ENCODE measurements around the gene CLNK.
"Not testable (repeated sequence)": the region's sequence is repeated elsewhere in the genome, so short reads cannot be mapped to it uniquely, and the experiment has no call there.

Gene CLNK

DNA sequence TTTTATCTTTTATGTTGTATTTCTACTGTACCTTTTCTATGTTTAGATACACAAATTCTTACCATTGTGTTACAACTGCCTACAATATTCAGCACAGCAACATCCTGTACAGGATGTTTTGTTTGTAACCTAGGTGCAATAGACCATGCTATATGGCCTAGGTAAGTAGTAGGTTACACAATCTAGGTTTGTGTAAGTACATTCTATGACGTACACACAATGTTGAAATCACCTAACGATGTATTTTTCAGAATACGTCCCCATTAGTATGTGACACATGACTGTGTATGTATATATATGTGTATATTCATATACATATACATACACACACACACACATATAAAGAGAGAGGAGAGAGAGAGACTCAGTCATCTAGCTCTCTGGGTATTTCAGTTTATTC, 103.5 kb downstream of the CLNK start:
- no peak overlapping the region for H3K4me3 Mint-ChIP-seq
- H3K36me3 Mint-ChIP-seq (ENCODE audit: low read depth): no peaks in the 10 kb centered on the region
- intact Hi-C loops (cut with micrococcal nuclease): no loop called here
- no peaks in the 10 kb centered on the region for H3K27me3 Mint-ChIP-seq
- no peaks in the 10 kb centered on the region for H3K9me3 Mint-ChIP-seq
- H3K4me1 Mint-ChIP-seq (ENCODE audit: low read depth): peaks cover 16% of the 10 kb centered on the region
- H3K27ac Mint-ChIP-seq: no peak overlapping the region

DNA sequence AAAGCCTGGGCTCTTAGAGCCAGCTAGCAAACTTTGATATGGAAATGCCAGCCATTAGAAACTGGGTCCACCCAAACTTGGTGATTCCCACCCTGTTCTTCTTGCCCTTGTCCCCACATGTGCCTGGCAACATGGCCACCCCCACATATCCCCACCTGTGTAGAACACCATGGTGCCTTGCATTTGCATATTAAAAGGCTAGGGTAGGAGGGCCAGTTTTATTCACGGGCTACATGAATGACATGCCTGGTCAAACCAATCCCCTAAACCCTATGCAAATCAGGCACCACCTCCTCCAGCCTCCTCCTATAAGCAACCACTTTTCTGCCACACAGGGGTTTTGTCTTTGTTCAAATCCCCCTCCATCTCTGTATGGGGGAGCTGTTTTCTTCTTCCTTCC, 104.9 kb downstream of the CLNK start:
- H3K4me1 Mint-ChIP-seq (ENCODE audit: low read depth): peaks cover 16% of the 10 kb centered on the region
- H3K9me3 Mint-ChIP-seq: no peaks in the 10 kb centered on the region
- no peak overlapping the region for H3K27ac Mint-ChIP-seq
- intact Hi-C loops (cut with micrococcal nuclease): no loop called here
- no peaks in the 10 kb centered on the region for H3K27me3 Mint-ChIP-seq
- no peak overlapping the region for H3K4me3 Mint-ChIP-seq
- no peaks in the 10 kb centered on the region for H3K36me3 Mint-ChIP-seq (ENCODE audit: low read depth)

DNA sequence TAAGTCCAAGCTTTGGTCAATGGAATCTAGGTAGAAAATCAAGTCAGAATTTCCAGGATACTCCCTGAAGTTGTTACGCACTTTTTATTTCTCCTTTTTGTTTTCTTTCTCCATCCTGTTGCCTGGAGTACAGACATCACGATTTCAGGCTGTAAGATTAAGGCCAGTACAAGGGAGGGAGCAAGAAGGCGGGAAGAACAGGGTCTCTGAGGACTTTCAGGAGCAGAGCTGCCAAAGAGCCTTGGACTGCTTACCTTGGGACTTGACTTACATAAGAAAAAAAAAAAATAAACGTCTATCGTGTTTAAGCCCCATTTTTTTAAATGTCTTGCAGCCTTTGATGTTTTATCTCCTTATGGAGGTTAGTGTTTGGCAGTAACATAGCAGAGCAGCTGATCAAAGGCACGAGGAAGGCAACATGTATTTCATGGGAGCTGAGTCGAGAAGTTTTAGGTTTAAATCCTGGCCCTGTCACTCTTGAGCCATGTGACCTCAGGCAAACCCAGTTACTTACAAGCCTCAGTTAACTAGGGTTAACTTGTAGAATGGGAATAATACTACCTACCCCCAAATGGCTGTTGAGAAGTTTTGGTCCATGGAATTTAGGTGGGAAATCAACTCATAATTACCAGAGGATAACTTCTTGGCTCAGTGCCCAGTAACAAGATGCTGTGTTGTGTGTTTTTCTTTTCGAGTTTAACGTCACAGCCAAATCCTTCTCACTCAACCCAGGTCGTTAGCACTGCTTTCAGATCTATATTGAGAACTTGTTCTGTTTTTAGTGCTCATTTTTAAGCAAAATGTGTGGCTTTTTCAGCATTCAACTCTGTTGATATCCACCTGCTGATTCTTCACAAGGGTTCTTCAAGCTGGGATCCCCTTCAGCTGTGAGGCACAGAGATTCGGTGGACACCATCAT, 106.8 kb downstream of the CLNK start:
- Mint-ChIP-seq H3K4me3 (no peak overlapping the region), H3K36me3 (ENCODE audit: low read depth) (no peaks in the 10 kb centered on the region), H3K27me3 (no peaks in the 10 kb centered on the region), H3K9me3 (no peaks in the 10 kb centered on the region), H3K27ac (no peak overlapping the region), H3K4me1 (ENCODE audit: low read depth) (peaks cover 5% of the 10 kb centered on the region)
- intact Hi-C loops (cut with micrococcal nuclease): no loop called here

DNA sequence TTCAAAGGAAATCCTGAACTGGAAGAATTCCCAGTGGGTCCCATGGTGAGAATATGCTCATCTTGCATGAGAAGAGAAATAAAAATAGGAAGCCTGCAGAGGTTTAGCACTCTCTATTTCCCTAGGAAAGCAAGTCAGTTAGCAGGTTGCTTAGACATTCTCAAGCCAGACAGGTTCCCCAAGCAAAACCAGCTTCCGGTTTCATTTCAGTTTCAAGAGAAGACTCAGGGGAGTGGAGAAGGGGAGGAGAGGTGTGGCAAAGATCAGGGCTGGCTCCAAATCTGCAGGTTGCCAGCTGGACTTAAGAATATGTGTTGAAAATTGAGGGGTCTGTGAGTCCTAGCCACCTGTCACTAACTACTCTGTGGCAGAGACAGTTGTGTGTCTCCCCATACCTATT, 107.5 kb downstream of the CLNK start:
- no peaks in the 10 kb centered on the region for H3K9me3 Mint-ChIP-seq
- intact Hi-C loops (cut with micrococcal nuclease): no loop called here
- no peak overlapping the region for H3K4me3 Mint-ChIP-seq
- no peaks in the 10 kb centered on the region for H3K36me3 Mint-ChIP-seq (ENCODE audit: low read depth)
- H3K27me3 Mint-ChIP-seq: no peaks in the 10 kb centered on the region
- H3K4me1 Mint-ChIP-seq (ENCODE audit: low read depth): peaks cover 5% of the 10 kb centered on the region
- no peak overlapping the region for H3K27ac Mint-ChIP-seq

DNA sequence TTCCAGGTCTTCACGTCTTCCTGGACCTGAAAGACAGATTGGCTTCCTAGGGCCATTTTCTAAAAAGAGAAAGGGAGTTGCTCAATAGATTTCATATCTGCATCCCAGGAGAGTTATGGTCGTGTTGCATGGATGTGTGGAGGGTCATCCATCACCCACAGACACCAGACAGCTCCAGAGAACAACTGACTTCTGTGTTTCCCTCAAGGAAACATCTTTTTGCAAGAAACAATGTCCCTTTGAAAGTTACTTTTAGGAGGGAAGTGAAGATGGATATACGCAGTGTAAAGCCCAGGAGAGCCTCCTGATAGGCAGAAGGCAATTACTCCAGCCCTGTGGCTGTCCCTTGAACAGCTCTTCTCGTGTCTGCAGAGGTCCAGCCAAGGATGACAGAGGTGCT, 108.3 kb downstream of the CLNK start:
- Mint-ChIP-seq H3K27ac (no peak overlapping the region), H3K4me1 (ENCODE audit: low read depth) (peaks cover 5% of the 10 kb centered on the region), H3K4me3 (no peak overlapping the region), H3K27me3 (no peaks in the 10 kb centered on the region), H3K9me3 (no peaks in the 10 kb centered on the region), H3K36me3 (ENCODE audit: low read depth) (no peaks in the 10 kb centered on the region)
- intact Hi-C loops (cut with micrococcal nuclease): no loop called here

DNA sequence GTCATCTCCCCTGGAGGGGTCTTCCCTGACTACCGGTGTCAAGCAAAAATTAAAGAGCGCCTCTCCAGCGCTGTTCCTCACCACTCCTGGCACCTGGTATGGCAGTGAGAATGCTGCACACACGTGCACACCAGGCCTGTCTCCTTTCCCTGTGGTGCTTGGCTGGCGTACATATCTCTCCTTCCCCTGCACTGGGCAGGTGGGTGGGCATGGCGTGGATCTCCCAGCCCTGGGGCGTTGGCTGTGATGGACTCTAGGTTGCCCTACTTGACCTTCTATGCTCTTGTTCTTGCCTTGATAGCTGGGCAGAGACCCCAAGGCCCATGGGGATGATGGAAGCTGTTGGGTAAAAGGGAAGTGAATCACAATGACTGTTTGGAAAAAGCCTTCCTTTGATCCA, 109.2 kb downstream of the CLNK start:
- intact Hi-C loops (cut with micrococcal nuclease): no loop called here
- no peaks in the 10 kb centered on the region for H3K27me3 Mint-ChIP-seq
- H3K4me3 Mint-ChIP-seq: no peak overlapping the region
- no peaks in the 10 kb centered on the region for H3K36me3 Mint-ChIP-seq (ENCODE audit: low read depth)
- no peak overlapping the region for H3K27ac Mint-ChIP-seq
- H3K9me3 Mint-ChIP-seq: no peaks in the 10 kb centered on the region
- H3K4me1 Mint-ChIP-seq (ENCODE audit: low read depth): peaks cover 5% of the 10 kb centered on the region

DNA sequence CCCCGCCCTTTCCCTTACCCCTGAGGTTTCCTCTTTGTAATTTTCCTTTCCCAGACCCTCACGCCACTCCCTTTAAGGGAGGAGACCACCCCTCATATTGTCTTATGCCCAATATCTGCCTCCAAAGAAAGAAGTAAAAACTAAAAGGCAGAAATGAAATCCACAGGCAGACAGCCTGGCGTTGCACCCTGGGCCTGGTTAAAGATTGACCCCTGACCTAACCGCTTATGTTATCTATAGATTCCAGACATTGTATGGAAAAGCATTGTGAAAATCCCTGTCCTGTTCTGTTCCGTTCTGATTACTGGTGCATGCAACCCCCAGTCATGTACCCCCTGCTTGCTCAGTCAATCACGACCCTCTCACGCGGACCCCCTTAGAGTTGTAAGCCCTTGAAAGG, 110.0 kb downstream of the CLNK start:
- H3K4me3 Mint-ChIP-seq; H3K36me3 Mint-ChIP-seq (ENCODE audit: low read depth); H3K4me1 Mint-ChIP-seq (ENCODE audit: low read depth); H3K9me3 Mint-ChIP-seq; intact Hi-C loops (cut with micrococcal nuclease); H3K27ac Mint-ChIP-seq; H3K27me3 Mint-ChIP-seq: not testable (repeated sequence)

DNA sequence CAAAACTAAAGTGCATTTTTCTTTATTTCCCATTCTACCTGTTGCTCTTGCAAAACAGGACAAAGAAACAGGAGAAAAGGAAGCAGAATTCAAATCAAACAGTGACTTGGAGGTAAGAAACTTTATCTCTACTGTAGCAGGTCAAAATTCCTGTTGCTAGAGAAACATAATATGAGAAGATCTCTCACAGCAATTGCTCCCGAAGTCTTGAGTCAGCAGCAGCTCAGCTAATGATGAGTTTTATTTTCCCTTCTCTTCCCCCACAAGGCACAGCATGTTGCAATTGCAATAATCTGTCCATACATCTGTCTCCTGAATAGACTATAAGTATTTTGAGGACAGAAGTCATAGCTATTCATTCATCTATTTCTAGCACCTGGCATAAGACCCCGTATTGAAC, 112.7 kb downstream of the CLNK start:
- Mint-ChIP-seq H3K4me1 (ENCODE audit: low read depth) (peaks cover under 1% of the 10 kb centered on the region), H3K9me3 (peaks cover 8% of the 10 kb centered on the region), H3K4me3 (no peak overlapping the region), H3K27me3 (no peaks in the 10 kb centered on the region), H3K36me3 (ENCODE audit: low read depth) (no peaks in the 10 kb centered on the region), H3K27ac (no peak overlapping the region)
- intact Hi-C loops (cut with micrococcal nuclease): no loop called here

DNA sequence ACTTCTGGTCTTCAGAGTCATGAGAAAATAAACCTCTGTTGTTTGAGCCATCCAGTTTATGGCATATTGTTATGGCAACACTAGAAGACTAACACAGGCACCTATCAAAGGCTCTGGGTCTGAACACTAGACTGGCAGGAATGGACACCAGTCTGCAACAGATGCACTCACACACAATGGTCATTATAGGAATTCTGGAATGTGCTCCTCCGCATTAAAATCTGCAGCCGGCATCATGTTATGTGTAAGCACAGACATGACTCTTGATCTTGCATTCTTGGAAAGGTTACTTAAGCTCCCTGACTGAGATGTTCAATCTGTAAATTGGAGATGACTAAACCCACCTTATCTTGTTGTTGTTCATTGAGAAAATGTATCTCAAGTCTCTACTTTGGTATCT, 115.1 kb downstream of the CLNK start:
- H3K4me1 Mint-ChIP-seq (ENCODE audit: low read depth): no peaks in the 10 kb centered on the region
- no peaks in the 10 kb centered on the region for H3K27me3 Mint-ChIP-seq
- H3K27ac Mint-ChIP-seq: no peak overlapping the region
- H3K4me3 Mint-ChIP-seq: no peak overlapping the region
- H3K36me3 Mint-ChIP-seq (ENCODE audit: low read depth): no peaks in the 10 kb centered on the region
- peaks cover 8% of the 10 kb centered on the region for H3K9me3 Mint-ChIP-seq
- intact Hi-C loops (cut with micrococcal nuclease): no loop called here

DNA sequence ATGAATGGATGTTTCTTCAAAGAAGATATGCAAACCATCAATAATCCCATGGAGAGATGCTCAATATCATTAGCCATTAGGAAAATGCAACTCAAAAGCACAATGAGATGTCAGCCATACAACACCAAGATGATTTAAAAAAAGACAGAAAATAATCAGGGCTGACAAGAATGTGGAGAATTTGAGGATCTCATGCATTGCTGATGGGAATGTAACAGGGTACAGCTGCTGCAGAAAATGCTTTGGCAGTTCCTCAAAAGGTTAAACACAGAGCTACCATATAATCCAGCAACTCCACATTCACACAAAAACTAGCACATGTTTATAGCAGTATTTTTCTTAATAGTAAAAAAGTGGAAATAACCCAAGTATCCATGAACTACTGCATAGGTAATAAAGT, 116.8 kb downstream of the CLNK start:
- intact Hi-C loops (cut with micrococcal nuclease): no loop called here
- no peak overlapping the region for H3K4me3 Mint-ChIP-seq
- no peaks in the 10 kb centered on the region for H3K4me1 Mint-ChIP-seq (ENCODE audit: low read depth)

DNA sequence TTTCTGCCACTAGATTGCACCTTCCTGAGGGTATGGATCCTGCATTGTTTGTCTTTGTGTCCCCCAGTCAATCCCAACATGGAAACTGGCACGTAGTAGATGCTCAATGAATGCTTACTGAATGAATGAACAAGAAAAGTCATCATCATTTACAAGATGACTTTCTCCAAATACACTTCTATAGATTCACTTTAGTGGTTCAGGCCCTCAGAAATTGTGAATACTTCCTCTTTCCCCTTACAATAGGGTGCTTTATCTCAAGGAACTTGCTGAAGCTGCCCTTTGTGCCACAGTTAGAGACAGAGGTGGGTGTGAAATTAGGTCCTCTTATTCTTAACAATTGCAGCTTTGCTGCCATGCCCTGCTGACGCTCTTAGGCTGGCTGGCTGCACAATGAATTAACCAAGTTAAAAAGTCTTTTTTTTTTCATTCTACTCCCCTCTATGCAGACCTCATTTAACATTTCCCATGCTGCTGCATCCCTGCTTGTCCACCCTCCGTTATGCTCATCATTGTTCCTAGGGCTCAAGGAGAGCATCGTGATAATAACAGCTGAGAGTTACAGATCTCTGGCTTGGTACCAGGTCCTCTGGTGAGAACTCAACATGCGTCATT, 119.3 kb downstream of the CLNK start:
- Mint-ChIP-seq H3K27me3 (no peaks in the 10 kb centered on the region), H3K4me3 (no peak overlapping the region), H3K36me3 (ENCODE audit: low read depth) (no peaks in the 10 kb centered on the region), H3K9me3 (peaks cover 8% of the 10 kb centered on the region), H3K4me1 (ENCODE audit: low read depth) (no peaks in the 10 kb centered on the region), H3K27ac (no peak overlapping the region)
- intact Hi-C loops (cut with micrococcal nuclease): no loop called here

More for the DNA sequence above, 116.8 kb downstream of the CLNK start:
- Mint-ChIP-seq H3K36me3 (ENCODE audit: low read depth) (no peaks in the 10 kb centered on the region), H3K27ac (no peak overlapping the region), H3K27me3 (no peaks in the 10 kb centered on the region), H3K9me3 (peaks cover 8% of the 10 kb centered on the region)

DNA sequence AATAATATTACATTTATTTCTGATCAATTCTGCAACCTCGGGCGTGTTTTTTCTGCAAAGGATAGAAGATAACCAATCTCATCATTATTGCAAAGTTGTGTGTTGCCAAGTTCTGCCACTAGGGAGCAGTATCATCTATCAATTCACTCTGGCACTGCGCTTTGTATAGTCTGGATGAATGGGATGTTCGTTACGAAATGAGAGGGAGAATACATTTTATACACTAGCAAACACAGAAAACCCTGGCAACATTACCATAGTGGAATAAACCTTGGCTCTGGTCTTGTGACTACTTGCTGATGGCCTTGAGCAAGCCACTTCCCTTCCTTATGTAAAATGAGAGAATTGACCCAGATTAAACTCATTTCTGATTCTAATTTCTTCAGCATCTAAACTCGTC, 129.9 kb downstream of the CLNK start:
- Mint-ChIP-seq H3K36me3 (ENCODE audit: low read depth) (no peaks in the 10 kb centered on the region), H3K27me3 (no peaks in the 10 kb centered on the region), H3K4me1 (ENCODE audit: low read depth) (peaks cover 22% of the 10 kb centered on the region), H3K4me3 (no peak overlapping the region), H3K27ac (no peak overlapping the region), H3K9me3 (no peaks in the 10 kb centered on the region)
- intact Hi-C loops (cut with micrococcal nuclease): loop anchor here (10.0 kb wide), 1 partner anchor 870 kb away; the partner anchor contains the start of gene HS3ST1

DNA sequence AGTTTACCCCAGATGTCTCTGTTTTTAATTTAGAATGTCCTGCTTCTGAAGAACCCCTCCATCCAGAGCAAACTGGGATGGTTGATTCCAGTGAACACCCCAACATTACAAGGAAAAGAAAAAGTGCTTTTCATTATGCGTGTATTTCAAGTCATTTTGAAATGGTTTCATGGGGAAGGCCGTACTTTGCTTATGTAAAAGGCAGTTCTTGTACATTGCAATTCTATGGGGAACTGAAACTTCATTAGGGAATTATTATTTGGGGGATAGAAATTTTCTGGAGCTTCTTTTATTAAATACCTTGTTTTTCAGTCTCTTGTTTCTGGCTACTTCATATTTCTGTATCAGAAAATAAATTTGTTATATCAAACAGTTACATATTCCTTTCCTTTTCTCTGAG, 130.4 kb downstream of the CLNK start:
- Mint-ChIP-seq H3K27ac (peak overlapping the region; percentile 37), H3K27me3 (no peaks in the 10 kb centered on the region), H3K9me3 (no peaks in the 10 kb centered on the region), H3K4me3 (no peak overlapping the region), H3K4me1 (ENCODE audit: low read depth) (peaks cover 22% of the 10 kb centered on the region), H3K36me3 (ENCODE audit: low read depth) (no peaks in the 10 kb centered on the region)
- intact Hi-C loops (cut with micrococcal nuclease): loop anchor here (10.0 kb wide), 1 partner anchor 871 kb away; the partner anchor contains the start of gene HS3ST1

DNA sequence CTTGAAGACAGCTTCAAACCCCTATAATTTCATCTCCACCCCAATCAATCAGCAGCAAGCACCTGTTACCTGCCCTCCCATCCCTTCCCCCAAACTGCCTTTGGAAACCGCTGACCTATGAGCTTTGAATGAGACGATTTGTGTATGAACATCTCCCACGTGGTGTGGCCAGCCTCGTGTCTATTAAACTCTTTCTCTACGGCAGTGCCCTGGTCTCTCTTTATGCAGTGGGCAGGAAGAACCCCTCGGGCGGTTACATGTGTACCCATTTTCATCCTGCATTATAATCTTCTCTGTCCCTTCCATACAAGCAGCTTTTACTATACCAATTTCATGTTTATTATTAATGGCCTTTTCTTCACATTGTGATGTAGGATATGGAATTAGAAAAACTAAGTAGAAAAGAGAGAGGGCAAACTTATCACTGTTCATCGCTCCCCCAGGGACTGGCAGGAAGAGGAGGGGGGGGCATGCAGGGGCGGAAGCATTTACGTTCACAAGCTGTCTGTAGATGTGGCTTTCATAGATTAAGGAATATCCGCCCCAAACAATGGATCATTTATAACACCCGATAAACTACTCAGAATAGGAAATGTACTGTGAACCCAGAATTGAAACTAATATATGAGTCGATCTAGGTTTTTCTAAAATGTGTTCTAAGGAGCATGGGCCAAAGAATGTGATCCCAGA, 131.8 kb downstream of the CLNK start:
- H3K9me3 Mint-ChIP-seq: no peaks in the 10 kb centered on the region
- intact Hi-C loops (cut with micrococcal nuclease): loop anchor here (10.0 kb wide), 1 partner anchor 872 kb away; the partner anchor contains the start of gene HS3ST1
- H3K4me1 Mint-ChIP-seq (ENCODE audit: low read depth): peaks cover 28% of the 10 kb centered on the region
- H3K36me3 Mint-ChIP-seq (ENCODE audit: low read depth): no peaks in the 10 kb centered on the region
- no peak overlapping the region for H3K4me3 Mint-ChIP-seq
- no peak overlapping the region for H3K27ac Mint-ChIP-seq
- peaks cover 3% of the 10 kb centered on the region for H3K27me3 Mint-ChIP-seq
